Esophagus squamous epithelium (tissue), 5 donors: ENCODE results near the gene MED10. TPM values are rescaled to one million over a fixed set of nuclear protein-coding genes. Genes with fewer than 3 reads are reported as not detected.
"Not testable (repeated sequence)": the region's sequence is repeated elsewhere in the genome, so short reads cannot be mapped to it uniquely, and the experiment has no call there.

Experiments used
- DNase-seq: peaks from one replicate; lab custom pipeline; 2025; lab: John Stamatoyannopoulos, UW
- H3K27ac ChIP-seq, 4 donors: fragments of 200-600 bp; sonication (generic); one replicate each; pipeline ENCODE4 v1.5.1; 2016 to 2019; ENCODE audit warnings: mild to moderate bottlenecking in 1 of 4
- H3K27me3 ChIP-seq, 4 donors: fragments of 200-600 bp; sonication (generic); 1 replicate in 3 of 4; 2 replicates in 1 of 4; pipeline versions ENCODE4 v1.5.1 to v1.6.0; 2017 to 2021; ENCODE audit warnings: antibody characterized with exemption in 1 of 4
- H3K36me3 ChIP-seq, 3 donors: fragments of 200-600 bp; sonication (generic); one replicate each; pipeline ENCODE4 v1.5.1; 2016 to 2019
- H3K4me1 ChIP-seq, 3 donors: fragments of 200-600 bp; sonication (generic); one replicate each; pipeline ENCODE4 v1.5.1; 2017 to 2019
- H3K4me3 ChIP-seq, 4 donors: fragments of 200-600 bp; sonication (generic); 1 replicate in 3 of 4; 2 replicates in 1 of 4; pipeline ENCODE4 v1.5.1; 2016 to 2019; ENCODE audit warnings: mild to moderate bottlenecking in 2 of 4, moderate library complexity in 1 of 4
- H3K9me3 ChIP-seq, 3 donors: fragments of 200-600 bp; sonication (generic); one replicate each; pipeline ENCODE4 v1.5.1; 2016 to 2019
- CTCF ChIP-seq, 6 experiments: fragments of 450-650 bp in 4 of 6; fragments of 200-600 bp in 2 of 6; sonication (generic) in 2 of 6; IDR thresholded peaks; one replicate each; pipeline ENCODE4 v1.5.1; 2016 to 2019; ENCODE audit warnings: antibody characterized with exemption in 6 of 6, mild to moderate bottlenecking in 4 of 6, moderate library complexity in 4 of 6
- POLR2A ChIP-seq, 4 donors: fragments of 450-650 bp; IDR thresholded peaks; one replicate each; pipeline ENCODE4 v1.6.1; 2017; ENCODE audit warnings: antibody characterized with exemption in 4 of 4, mild to moderate bottlenecking in 4 of 4, moderate library complexity in 3 of 4
- WGBS, 2 donors: methylation state at CpG; one replicate each; pipeline ENCODE4 v1.1.5; 2018; 5-methylcytosine and 5-hydroxymethylcytosine counted together
- intact Hi-C: fragments of 100-400 bp; cut with DNase I; formaldehyde crosslinking; loops from one replicate; pipeline ENCODE4 v1.15.0; 2022
- total RNA-seq, 4 donors: library from RNA; depleted of rRNA; stranded (reverse); fragments of >200 nt; gene quantifications; one replicate each; pipeline ENCODE4 v1.1.0, GENCODE V29; 2016
- donor health status: DM: yes; HTN: yes; CAD: no.

MED10 gene
- total RNA-seq, 4 donors from 2014 or later: 10.3 to 30.7 (median 20.8) TPM

- WGBS, 2 donors: 91 to 94% methylated on average over 11 to 18 of the region's 19 CpGs
- DNase-seq: no peak
- no peak overlapping the region for H3K27ac ChIP-seq
- TF ChIP-seq POLR2A (IDR thresholded peaks at IDR 0.05) (no peak), CTCF (IDR thresholded peaks at IDR 0.05) (no peak)
- no peak overlapping the region for H3K4me3 ChIP-seq
- intact Hi-C loops: no loop called here
- no peaks in the 10 kb centered on the region for H3K27me3 ChIP-seq
- peaks cover 26 to 99% (median 34%) of the 10 kb centered on the region in 3 donors for H3K36me3 ChIP-seq
- no peaks in the 10 kb centered on the region for H3K9me3 ChIP-seq
- peaks cover 0 to 6% (median 6%) of the 10 kb centered on the region in 3 donors for H3K4me1 ChIP-seq
Measured at GRCh38 chr5:6371079-6371810, 7.1 kb downstream of the MED10 start.

GRCh38 chr5:6370580-6370979 lies 7.8 kb downstream of the MED10 start:
- Histone ChIP-seq H3K36me3 (peaks cover 26 to 99% (median 34%) of the 10 kb centered on the region in 3 donors), H3K27ac (no peak overlapping the region), H3K4me1 (no peaks in the 10 kb centered on the region), H3K9me3 (no peaks in the 10 kb centered on the region), H3K27me3 (no peaks in the 10 kb centered on the region), H3K4me3 (no peak overlapping the region)
- TF ChIP-seq POLR2A (IDR thresholded peaks at IDR 0.05) (no peak), CTCF (IDR thresholded peaks at IDR 0.05) (no peak)
- DNase-seq: no peak
- intact Hi-C loops: no loop called here
- WGBS, 2 donors: 75 to 93% methylated on average over 2 to 12 of the region's 13 CpGs

GRCh38 chr5:6365977-6366590 lies 12.3 kb downstream of the MED10 start:
- intact Hi-C loops: no loop called here
- no peak overlapping the region for H3K4me3 ChIP-seq
- no peak for TF ChIP-seq CTCF (IDR thresholded peaks at IDR 0.05)
- no peaks in the 10 kb centered on the region for H3K9me3 ChIP-seq
- H3K36me3 ChIP-seq: peaks cover 6 to 75% (median 8%) of the 10 kb centered on the region in 3 donors
- 69 to 76% methylated on average over 15 to 16 of the region's 16 CpGs for WGBS, 2 donors
- H3K4me1 ChIP-seq: no peaks in the 10 kb centered on the region
- no peaks in the 10 kb centered on the region for H3K27me3 ChIP-seq
- DNase-seq: no peak
- H3K27ac ChIP-seq: no peak overlapping the region

- no peaks in the 10 kb centered on the region for H3K9me3 ChIP-seq
- no peaks in the 10 kb centered on the region for H3K4me1 ChIP-seq
- no peak overlapping the region for H3K4me3 ChIP-seq
- 58 to 81% methylated on average over 2 to 4 of the region's 15 CpGs for WGBS, 2 donors
- H3K36me3 ChIP-seq: peaks cover under 1 to 68% (median 5%) of the 10 kb centered on the region in 3 donors
- H3K27me3 ChIP-seq: no peaks in the 10 kb centered on the region
- TF ChIP-seq CTCF (IDR thresholded peaks at IDR 0.05) (no peak), POLR2A (IDR thresholded peaks at IDR 0.05) (no peak)
- intact Hi-C loops: no loop called here
- no peak overlapping the region for H3K27ac ChIP-seq
- no peak for DNase-seq
Measured at GRCh38 chr5:6365142-6365976, 13.0 kb downstream of the MED10 start.

- peaks cover 0 to 51% (median 0%) of the 10 kb centered on the region in 3 donors for H3K36me3 ChIP-seq
- H3K4me3 ChIP-seq, DNase-seq, intact Hi-C loops, H3K27me3 ChIP-seq, H3K9me3 ChIP-seq, H3K4me1 ChIP-seq, H3K27ac ChIP-seq: not testable (repeated sequence)
- WGBS, 2 donors: 84 to 100% methylated on average over 1 to 4 of the region's 5 CpGs
Measured at GRCh38 chr5:6363454-6364011, 14.8 kb downstream of the MED10 start.
